ENCODE data around the gene ANKRD9.

GRCh38 chr14:102538602-102539543 is 29.3 kb upstream of the ANKRD9 start:
- TF ChIP-seq SMC3 (conservative IDR thresholded peaks at IDR 0.05; ENCODE audit: poor library complexity) = no peak
- TF ChIP-seq CTCF (IDR thresholded peaks at IDR 0.05; ENCODE audit: poor library complexity, severe bottlenecking) = no peak
- TF ChIP-seq EZH2 (IDR thresholded peaks at IDR 0.05; ENCODE audit: borderline replicate concordance, insufficient read depth, low read length, poor library complexity, severe bottlenecking) = no peak
- TF ChIP-seq EP300 (conservative IDR thresholded peaks at IDR 0.05; ENCODE audit: poor library complexity, severe bottlenecking) = no peak
- no peak for TF ChIP-seq MXI1 (conservative IDR thresholded peaks at IDR 0.05; ENCODE audit: poor library complexity, severe bottlenecking)
- no peak for TF ChIP-seq POLR2AphosphoS5 (IDR thresholded peaks at IDR 0.05)
- TF ChIP-seq, protein P1, sequence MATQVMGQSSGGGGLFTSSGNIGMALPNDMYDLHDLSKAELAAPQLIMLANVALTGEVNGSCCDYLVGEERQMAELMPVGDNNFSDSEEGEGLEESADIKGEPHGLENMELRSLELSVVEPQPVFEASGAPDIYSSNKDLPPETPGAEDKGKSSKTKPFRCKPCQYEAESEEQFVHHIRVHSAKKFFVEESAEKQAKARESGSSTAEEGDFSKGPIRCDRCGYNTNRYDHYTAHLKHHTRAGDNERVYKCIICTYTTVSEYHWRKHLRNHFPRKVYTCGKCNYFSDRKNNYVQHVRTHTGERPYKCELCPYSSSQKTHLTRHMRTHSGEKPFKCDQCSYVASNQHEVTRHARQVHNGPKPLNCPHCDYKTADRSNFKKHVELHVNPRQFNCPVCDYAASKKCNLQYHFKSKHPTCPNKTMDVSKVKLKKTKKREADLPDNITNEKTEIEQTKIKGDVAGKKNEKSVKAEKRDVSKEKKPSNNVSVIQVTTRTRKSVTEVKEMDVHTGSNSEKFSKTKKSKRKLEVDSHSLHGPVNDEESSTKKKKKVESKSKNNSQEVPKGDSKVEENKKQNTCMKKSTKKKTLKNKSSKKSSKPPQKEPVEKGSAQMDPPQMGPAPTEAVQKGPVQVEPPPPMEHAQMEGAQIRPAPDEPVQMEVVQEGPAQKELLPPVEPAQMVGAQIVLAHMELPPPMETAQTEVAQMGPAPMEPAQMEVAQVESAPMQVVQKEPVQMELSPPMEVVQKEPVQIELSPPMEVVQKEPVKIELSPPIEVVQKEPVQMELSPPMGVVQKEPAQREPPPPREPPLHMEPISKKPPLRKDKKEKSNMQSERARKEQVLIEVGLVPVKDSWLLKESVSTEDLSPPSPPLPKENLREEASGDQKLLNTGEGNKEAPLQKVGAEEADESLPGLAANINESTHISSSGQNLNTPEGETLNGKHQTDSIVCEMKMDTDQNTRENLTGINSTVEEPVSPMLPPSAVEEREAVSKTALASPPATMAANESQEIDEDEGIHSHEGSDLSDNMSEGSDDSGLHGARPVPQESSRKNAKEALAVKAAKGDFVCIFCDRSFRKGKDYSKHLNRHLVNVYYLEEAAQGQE (IDR thresholded peaks at IDR 0.05; ENCODE audit: borderline replicate concordance) = no peak

All from neural cell (in vitro differentiated cells).